Astrocyte of the spinal cord (primary cell): ENCODE results near the gene TMEM94.

Source experiments
- DNase-seq: peaks from one replicate; pipeline ENCODE4 v3.0.0; 2011; ENCODE audit warnings: low read depth, low spot score
- H3K4me3 ChIP-seq: 2 replicates; pipeline ENCODE4 v1.5.1; 2011; ENCODE audit warnings: low read depth, mild to moderate bottlenecking, low read length, moderate library complexity
- in situ Hi-C: cut with HindIII; loops from 2 replicates; pipeline ENCODE4 v1.10.0; 2017; ENCODE audit warnings: low sequenced_read_pairs
- TF ChIP-seq, protein P1 (sequence below): IDR thresholded peaks from 2 replicates; pipeline ENCODE4 v1.5.1; 2012; ENCODE audit warnings: low read depth, mild to moderate bottlenecking, low read length, inconsistent platforms

Gene TMEM94

DNA sequence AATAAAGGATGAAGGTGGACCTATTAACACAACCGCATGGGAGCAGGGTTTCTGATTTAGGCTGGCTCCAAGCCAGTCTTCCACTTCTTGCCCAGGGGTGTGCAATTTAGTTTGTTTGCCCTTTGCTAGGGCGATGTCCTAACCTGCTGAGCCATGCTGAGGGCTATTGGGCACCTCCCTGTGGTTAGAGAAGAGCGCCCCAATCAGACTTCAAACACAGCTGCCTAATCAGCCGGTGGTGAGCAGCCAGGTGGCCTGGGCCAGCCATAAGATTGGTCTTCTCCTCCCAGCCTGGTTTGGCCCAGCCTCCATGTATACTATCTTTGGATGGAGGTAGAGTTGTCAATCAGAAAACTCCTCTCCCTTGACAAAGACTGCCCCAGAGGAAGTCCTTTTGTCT lies 15.7 kb downstream of the TMEM94 start:
- in situ Hi-C loops = no loop called here
- no peak for DNase-seq
- no peak overlapping the region for H3K4me3 ChIP-seq
- TF ChIP-seq, protein P1, sequence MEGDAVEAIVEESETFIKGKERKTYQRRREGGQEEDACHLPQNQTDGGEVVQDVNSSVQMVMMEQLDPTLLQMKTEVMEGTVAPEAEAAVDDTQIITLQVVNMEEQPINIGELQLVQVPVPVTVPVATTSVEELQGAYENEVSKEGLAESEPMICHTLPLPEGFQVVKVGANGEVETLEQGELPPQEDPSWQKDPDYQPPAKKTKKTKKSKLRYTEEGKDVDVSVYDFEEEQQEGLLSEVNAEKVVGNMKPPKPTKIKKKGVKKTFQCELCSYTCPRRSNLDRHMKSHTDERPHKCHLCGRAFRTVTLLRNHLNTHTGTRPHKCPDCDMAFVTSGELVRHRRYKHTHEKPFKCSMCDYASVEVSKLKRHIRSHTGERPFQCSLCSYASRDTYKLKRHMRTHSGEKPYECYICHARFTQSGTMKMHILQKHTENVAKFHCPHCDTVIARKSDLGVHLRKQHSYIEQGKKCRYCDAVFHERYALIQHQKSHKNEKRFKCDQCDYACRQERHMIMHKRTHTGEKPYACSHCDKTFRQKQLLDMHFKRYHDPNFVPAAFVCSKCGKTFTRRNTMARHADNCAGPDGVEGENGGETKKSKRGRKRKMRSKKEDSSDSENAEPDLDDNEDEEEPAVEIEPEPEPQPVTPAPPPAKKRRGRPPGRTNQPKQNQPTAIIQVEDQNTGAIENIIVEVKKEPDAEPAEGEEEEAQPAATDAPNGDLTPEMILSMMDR = no peak

DNA sequence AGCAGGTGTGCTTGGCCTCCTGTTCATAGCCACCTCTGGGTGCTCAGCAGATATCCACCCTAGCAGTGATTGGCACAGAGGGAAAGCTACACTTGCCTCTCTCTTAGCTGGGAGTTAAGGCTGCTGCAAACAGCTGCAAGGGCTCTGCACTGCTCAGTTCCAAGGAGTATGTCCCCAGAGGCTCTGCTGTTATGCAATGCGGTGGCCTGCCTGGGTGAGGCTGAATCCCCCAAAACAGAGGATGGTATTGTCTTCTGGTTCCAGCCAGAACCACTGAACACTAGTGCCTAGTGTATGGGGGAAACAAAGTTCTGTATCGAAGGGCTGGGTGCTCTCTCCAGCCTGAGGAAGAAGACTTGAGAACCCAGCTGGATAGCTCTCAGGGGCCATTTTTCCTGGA lies 16.8 kb downstream of the TMEM94 start:
- in situ Hi-C loops = no loop called here
- no peak overlapping the region for H3K4me3 ChIP-seq
- TF ChIP-seq, protein P1 = no peak
- DNase-seq = no peak

DNA sequence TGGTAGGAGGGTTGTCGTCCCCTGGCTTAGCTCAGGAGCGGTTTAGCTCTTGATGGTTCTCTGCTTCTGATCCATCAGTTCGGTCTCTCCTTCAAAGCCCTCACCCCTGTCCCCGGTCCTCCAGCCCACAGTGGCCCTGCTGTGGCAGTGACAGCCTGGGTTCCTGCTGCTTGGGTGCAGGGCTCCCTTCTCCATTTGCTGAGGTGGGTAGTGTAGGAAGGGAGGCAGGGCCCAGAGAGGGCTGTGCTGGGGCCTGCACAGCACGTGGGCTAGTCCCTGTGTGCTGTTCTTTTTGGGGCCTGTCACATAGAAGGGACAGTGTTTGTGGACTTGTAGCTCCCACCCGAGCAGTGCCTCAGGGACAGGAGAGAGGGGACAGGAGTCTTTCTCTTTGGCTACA lies 18.3 kb downstream of the TMEM94 start:
- TF ChIP-seq, protein P1 = no peak
- no peak overlapping the region for H3K4me3 ChIP-seq
- DNase-seq = no peak
- in situ Hi-C loops = no loop called here

DNA sequence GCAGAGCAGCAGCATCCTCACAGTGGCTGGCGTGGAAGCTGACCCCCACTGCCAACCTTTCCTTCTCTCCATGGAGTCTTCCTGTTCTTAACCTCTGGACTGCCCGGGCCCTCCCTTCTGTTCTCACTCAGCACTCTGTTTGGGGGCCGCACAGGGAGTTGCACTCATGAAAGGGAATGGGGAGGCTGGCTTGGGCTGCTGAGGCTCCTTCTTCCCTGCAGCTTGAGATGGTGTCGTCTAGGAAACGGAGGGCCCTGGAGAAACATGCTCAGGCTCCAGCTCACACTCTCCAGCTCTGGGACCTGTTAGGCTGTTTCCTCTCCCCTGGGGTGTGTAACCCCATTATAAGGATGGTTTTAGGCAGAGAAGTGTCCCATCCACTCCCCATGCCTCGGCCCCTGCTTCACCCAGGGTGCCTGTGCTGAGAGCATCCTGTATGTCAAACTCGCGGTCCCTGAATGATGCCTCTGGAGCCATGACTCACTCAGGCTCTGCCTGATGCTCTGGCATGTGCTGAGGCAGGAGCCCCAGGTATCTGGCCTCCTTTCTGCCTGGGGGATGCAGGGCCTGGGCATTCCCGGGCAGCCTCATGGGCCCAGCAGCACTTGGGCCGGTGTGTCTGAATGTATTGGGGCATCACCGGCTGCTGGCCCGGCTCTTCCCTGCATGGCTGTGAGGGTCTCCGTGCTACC lies 18.9 kb downstream of the TMEM94 start:
- H3K4me3 ChIP-seq = no peak overlapping the region
- TF ChIP-seq, protein P1 = no peak
- peak; percentile 29 for DNase-seq
- in situ Hi-C loops = no loop called here

DNA sequence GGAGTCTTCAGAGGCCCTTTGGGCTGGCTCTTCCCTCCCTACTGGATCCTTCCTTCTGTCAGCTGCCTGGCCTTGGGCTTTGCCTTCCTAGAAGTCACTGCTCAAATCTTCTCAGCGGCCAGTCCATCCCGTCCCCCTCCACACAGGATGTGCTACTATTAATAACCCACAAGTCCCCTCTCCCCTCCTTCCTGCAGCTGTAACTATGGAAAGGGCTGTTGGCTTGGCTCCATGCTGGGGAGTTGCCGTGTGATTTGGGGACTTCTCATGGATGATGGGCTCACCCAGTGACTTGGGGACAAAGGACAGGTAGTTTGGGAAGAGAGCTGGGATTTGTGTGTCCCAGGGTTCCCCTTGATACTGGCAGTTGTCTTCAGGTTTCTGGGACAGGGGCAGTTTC lies 19.4 kb downstream of the TMEM94 start:
- in situ Hi-C loops = no loop called here
- TF ChIP-seq, protein P1 = no peak
- no peak for DNase-seq
- H3K4me3 ChIP-seq = no peak overlapping the region

DNA sequence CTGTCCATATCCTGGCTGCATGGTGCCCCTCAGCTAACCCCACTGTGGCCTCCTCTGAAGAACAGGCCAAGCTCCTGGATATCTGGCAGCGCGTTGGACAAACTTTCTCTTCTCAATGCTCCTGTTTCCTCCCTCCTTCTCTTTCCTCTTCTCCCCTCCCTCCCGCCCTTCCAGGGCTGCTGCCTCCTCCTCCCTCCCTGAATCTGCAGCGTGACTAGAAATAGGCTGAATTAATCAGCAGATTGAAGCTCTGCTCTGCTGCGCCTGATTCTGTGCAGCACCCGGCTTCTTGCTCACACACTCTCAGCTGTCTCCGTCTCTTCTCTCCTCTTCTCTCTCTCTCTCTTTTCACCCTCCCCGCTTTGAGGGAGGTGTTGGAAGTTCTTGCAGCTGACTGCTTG lies 19.8 kb downstream of the TMEM94 start:
- no peak overlapping the region for H3K4me3 ChIP-seq

More for the DNA sequence above, 19.8 kb downstream of the TMEM94 start:
- in situ Hi-C loops = no loop called here
- DNase-seq = peak; percentile 21
- TF ChIP-seq, protein P1 = no peak
